Measurements from ENCODE around the gene LSAMP.
"Not testable (repeated sequence)": the region's sequence is repeated elsewhere in the genome, so short reads cannot be mapped to it uniquely, and the experiment has no call there.

The LSAMP gene

GRCh38 chr3:116241677-116242076 is 203.6 kb downstream of the LSAMP start:
- no peak for DNase-seq (ENCODE audit: low read depth)

DNA sequence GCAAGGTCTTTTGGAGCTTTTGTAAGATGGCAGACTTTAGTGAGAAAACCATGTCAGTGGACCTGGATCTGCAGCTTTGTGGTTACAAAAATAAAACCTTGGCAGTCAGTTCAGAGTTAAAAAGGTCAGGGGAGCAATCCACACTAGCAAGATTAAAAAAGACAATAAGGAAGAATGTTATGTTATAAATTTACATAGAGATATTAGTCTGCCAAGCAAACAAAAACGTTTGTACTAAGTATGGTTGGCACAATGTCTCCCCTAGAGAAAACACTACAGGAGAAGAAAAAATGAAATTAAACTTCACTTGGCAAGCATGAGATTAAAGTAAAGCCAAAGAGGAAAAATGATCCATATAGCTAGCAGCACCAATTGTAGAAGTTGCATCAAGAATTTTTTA is 205.0 kb downstream of the LSAMP start:
- no peak for DNase-seq (ENCODE audit: low read depth)

GRCh38 chr3:116238846-116239565 is 206.3 kb downstream of the LSAMP start:
- DNase-seq (ENCODE audit: low read depth): no peak

DNA sequence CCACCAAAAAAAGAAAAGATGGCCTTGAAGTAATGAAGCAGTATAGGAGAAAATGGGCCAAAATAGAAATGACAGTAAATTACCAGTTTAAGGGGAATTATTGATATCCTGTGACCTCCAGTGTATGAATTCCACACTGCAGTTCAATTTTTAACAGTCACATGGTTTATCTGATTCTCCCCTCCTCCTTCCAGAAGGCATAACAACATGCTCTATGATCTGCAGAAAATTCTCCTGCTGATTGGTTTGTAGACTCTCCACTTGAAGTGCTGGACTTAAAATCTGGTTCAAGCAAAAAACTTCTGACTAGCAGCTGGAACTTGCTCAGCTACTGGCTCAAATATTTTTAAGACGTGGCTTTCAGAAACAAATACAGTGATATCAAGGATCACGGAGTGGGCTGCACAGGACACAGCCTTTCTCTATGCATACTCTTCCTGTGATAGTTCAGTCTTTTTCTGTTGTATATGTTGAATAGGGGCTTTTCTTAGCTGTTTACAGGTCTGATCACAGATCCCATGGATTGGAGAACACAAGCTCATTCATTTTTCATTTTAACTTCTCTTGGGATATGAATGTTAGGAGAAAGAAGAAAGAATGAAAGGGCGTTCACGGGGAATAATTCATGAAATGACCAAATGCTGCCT is 211.5 kb downstream of the LSAMP start:
- DNase-seq (ENCODE audit: low read depth): no peak

DNA sequence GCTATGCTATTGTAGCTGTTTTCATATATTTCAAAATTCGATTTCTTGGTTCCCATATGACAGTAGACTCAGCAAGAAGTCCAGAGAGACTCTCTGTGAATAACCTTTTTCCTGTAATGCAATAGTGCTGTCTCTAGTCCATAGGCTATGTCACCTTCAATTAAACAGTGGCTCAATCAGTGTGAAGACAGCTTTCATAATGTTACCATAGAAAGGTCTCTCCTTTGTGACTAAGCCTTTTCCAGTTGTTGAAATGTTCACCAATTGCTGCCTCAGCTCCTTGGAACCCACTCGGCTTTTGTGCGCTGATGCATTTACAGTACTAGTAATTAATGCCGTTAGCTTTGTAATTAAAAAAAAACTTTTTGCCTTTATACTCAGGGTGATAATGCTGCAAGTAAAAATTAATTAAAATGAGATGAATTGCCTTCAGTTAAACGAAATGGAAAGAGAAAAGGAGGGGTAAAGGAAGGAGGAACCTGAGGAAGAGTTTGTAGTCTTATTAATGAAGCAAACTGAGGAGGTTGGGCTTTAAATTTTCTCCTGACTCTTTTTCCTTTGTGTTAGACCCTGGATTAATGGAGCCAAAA is 214.8 kb downstream of the LSAMP start:
- DNase-seq (ENCODE audit: low read depth): no peak

- no peak for DNase-seq (ENCODE audit: low read depth)
Observed at GRCh38 chr3:116226266-116226665, 219.0 kb downstream of the LSAMP start.

- DNase-seq (ENCODE audit: low read depth): no peak
Observed at GRCh38 chr3:116216761-116217160, 228.5 kb downstream of the LSAMP start.

DNA sequence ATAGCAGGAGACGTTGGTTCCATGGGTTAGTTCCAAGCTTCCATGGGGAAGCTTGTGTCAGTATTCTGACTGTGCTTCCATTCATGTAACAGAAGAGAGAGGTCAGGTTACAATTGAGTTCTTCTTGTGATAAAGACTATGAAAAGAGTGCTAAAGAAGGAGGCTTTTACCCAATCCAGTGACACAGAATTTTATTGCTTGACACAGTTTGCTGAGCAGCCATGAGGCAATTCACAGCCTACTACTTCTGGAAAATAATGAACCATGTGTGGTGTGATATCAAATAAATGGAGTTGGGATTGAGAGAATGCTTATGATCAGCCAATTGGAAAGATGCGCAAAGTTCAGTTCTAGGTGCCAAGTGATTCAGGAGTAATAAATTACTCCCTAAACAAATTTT is 233.4 kb downstream of the LSAMP start:
- DNase-seq (ENCODE audit: low read depth): no peak

DNA sequence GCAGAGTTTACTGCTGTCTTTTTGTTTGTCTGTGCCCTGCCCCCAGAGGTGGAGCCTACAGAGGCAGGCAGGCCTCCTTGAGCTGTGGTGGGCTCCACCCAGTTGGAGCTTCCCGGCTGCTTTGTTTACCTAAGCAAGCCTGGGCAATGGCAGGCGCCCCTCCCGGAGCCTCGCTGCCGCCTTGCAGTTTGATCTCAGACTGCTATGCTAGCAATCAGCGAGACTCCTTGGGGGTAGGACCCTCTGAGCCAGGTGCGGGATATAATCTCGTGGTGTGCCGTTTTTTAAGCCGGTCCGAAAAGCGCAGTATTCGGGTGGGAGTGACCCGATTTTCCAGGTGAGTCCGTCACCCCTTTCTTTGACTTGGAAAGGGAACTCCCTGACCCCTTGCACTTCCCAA is 236.5 kb downstream of the LSAMP start:
- DNase-seq (ENCODE audit: low read depth): not testable (repeated sequence)

- no peak for DNase-seq (ENCODE audit: low read depth)
Observed at GRCh38 chr3:116200956-116201690, 244.2 kb downstream of the LSAMP start.

GRCh38 chr3:116199063-116199462 is 246.2 kb downstream of the LSAMP start:
- no peak for DNase-seq (ENCODE audit: low read depth)

- DNase-seq (ENCODE audit: low read depth): no peak
Observed at GRCh38 chr3:116198087-116198486, 247.2 kb downstream of the LSAMP start.

DNA sequence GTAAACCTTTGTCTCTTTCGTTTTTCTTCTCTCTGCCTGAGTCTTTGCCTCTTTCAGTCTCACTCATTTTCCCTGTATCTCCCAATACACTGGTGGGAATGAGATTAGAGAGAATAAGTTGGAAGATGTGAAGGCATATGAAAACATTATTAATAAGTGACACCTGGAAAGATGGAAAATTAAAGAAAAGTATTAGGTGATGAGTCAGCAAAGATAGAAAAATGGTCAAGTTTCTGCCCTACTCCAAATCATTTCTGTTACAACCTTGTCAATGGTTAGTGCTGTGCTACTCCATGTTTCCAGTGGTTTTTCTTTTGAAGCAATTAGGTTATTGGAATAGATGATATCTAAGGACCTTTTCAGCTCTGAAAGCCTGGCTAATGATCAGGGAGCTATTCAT is 252.8 kb downstream of the LSAMP start:
- DNase-seq (ENCODE audit: low read depth): no peak

DNA sequence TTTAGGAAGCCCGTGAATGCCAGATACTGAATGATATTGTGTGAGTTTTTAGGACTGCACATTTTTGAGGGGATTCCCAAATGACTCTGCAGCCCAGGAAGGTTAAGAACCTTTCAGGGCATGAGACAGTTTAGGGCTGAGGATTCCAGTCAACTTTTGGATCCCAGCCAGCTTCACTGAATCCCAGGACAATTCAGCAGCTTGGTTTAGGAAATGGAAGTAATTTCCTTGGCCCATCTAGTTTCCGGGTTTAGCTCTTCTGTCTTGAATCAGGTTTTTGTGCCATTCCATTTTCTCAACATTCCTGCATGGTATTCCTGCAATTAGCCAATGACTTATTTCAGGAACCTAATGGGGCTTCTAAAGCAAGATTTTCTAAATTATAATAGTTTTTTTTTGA is 253.9 kb downstream of the LSAMP start:
- no peak for DNase-seq (ENCODE audit: low read depth)

- no peak for DNase-seq (ENCODE audit: low read depth)
Observed at GRCh38 chr3:116190095-116190494, 255.2 kb downstream of the LSAMP start.

GRCh38 chr3:116188231-116188785 is 257.0 kb downstream of the LSAMP start:
- DNase-seq (ENCODE audit: low read depth): no peak

DNA sequence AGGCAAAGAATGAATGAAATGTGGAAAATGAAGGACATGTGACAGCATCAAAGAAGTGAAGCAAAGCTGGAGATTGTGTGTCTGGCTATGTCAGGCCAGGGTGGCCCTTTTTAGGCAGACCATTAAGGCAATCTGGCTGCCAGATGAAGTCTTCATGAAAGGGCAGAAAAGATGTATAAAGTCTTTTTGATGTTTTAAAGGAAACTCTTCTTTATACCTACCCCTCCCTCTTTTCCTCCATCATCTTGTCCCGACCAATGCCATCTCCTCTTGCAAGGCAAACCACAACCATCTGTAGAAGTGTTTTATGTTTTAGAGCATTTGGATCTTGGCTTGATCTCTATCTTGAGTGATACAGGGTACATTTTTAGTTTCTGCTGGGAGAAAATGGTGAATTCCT is 259.2 kb downstream of the LSAMP start:
- DNase-seq (ENCODE audit: low read depth): no peak

- no peak for DNase-seq (ENCODE audit: low read depth)
Observed at GRCh38 chr3:116181159-116181558, 264.1 kb downstream of the LSAMP start.

DNA sequence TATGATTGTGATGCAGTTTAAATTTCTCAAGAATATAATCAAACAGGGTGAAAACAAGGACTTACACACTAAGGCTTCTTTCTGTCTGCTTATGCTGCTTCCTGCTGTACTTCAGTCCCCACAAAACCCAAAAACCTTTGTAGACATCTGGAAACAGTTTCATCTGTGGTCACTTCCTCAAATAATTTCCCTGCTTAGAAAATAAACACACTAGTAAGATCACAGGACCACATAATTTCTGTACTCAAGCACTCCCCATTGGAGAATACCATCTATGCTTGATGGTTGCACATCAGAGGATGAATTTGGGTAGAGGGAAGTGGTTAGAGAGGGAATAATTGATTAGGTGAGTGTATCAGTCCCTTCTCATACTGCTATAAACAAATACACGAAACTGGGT is 266.2 kb downstream of the LSAMP start:
- DNase-seq (ENCODE audit: low read depth): no peak

DNA sequence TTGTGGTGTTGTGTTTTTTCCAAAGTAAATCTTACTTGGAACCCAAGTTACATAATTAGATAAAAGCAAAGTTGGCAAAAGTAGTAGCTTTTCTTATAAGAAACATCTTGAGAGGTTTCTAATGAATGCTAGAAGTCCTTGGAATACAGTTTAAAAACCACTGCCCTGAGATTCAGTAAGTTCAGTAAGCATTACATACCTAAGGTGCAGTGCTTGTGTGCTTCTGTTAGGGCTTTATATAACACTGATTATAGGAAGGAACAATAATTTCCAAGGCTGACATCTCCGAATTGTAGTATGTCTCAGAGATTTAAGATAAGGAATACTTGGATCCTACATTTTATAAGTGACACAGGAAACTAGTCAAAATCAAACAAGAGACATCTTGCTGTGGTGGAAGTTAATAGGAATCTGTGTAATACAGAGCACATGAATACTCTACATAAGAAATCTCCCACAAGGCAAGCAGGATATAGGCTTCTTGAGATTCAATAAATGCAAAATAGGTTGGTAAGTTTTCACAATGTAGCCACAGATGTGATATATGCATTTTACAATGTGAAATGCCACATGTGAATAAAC is 268.2 kb downstream of the LSAMP start:
- DNase-seq (ENCODE audit: low read depth): no peak

DNA sequence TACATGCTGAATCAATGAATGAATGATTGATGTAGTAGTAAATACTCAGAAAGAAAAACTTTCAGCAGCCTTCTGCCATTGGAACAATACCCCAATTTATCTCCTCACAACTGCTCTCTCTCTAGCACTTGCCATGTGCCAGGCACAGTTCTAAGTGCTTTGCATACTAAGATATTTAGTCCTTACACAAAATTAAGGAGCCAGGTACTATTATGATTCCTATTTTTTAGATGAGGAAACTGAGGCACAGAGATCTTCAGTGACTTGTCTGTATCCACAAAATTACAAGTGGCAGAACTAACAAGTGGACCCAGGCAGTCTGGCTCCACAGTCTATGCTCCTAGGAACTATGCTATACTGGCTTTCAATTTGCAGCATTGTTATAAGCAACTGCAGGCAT is 279.2 kb downstream of the LSAMP start:
- no peak for DNase-seq (ENCODE audit: low read depth)

GRCh38 chr3:116165641-116166040 is 279.6 kb downstream of the LSAMP start:
- no peak for DNase-seq (ENCODE audit: low read depth)
